ENCODE data around the gene CFAP61. TPM values are rescaled to one million over a fixed set of nuclear protein-coding genes. Genes with fewer than 3 reads are reported as not detected.

CFAP61 gene
- total and polyA plus RNA-seq, 2 experiments from 2014 or later, result 0.21 TPM; not detected in 1

DNA sequence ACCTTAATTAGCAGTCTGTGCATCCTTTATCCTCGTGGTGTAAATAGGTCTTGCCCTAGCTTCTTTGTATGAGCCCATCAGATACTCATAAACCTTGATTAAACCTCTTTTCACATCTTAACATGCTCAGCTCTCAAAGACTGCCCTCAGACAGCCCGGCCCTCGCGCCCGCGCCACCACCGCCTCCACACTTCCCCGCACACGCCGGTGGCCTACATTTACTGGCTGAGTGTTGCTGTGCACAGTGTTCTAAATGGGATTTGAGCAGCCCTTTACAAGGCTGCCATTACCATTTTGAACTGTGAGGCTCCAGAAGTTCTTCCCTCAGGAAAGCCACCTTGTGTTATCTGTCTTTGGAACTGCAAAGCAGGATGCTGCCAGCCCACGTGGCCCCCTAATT lies 252.6 kb downstream of the CFAP61 start:
- no peaks in the 10 kb centered on the region for H3K9me2 ChIP-seq (ENCODE audit: insufficient read depth)
- H3K4me1 ChIP-seq (ENCODE audit: insufficient read depth), result no peaks in the 10 kb centered on the region
- ATAC-seq (no peak), DNase-seq (ENCODE audit: low spot score) (no peak)
- H3K4me3 ChIP-seq, result no peak overlapping the region
- H4K20me1 ChIP-seq (replicated peaks; ENCODE audit: insufficient read depth), result no peaks in the 10 kb centered on the region
- no peaks in the 10 kb centered on the region for H3F3A ChIP-seq (replicated peaks; ENCODE audit: low read depth)
- Mint-ChIP-seq H3K36me3 (ENCODE audit: low read depth) (no peaks in the 10 kb centered on the region), H3K9me3 (no peaks in the 10 kb centered on the region), H3K27me3 (ENCODE audit: insufficient read depth, low read depth, poor library complexity) (peaks cover 3% of the 10 kb centered on the region), H3K27ac (no peak overlapping the region), H3K4me3 (no peak overlapping the region), H3K4me1 (no peaks in the 10 kb centered on the region)
- H3K4me2 ChIP-seq, result no peak overlapping the region
- no peaks in the 10 kb centered on the region for H3K27me3 ChIP-seq (ENCODE audit: insufficient read depth)
- H3K27ac ChIP-seq (ENCODE audit: low read depth), result no peak overlapping the region
- H3K79me2 ChIP-seq (replicated peaks; ENCODE audit: insufficient read depth), result no peaks in the 10 kb centered on the region
- TF ChIP-seq JUNB (IDR thresholded peaks at IDR 0.05; ENCODE audit: unreplicated experiment) (no peak), POLR2AphosphoS5 (IDR thresholded peaks at IDR 0.05; ENCODE audit: low read depth) (no peak), ZNF331 (CRISPR knock-in tag; IDR thresholded peaks at IDR 0.05; ENCODE audit: low read depth) (no peak), EZH2phosphoT487 (IDR thresholded peaks at IDR 0.05; ENCODE audit: unreplicated experiment) (no peak), NANOG (IDR thresholded peaks at IDR 0.05; ENCODE audit: borderline replicate concordance) (no peak), CREB1 (CRISPR knock-in tag; IDR thresholded peaks at IDR 0.05; ENCODE audit: low read depth) (no peak), STAT1 (IDR thresholded peaks at IDR 0.05; ENCODE audit: unreplicated experiment) (no peak), ZNF114 (CRISPR knock-in tag; IDR thresholded peaks at IDR 0.05) (no peak)
- TF ChIP-seq, protein P1, sequence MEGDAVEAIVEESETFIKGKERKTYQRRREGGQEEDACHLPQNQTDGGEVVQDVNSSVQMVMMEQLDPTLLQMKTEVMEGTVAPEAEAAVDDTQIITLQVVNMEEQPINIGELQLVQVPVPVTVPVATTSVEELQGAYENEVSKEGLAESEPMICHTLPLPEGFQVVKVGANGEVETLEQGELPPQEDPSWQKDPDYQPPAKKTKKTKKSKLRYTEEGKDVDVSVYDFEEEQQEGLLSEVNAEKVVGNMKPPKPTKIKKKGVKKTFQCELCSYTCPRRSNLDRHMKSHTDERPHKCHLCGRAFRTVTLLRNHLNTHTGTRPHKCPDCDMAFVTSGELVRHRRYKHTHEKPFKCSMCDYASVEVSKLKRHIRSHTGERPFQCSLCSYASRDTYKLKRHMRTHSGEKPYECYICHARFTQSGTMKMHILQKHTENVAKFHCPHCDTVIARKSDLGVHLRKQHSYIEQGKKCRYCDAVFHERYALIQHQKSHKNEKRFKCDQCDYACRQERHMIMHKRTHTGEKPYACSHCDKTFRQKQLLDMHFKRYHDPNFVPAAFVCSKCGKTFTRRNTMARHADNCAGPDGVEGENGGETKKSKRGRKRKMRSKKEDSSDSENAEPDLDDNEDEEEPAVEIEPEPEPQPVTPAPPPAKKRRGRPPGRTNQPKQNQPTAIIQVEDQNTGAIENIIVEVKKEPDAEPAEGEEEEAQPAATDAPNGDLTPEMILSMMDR (conservative IDR thresholded peaks at IDR 0.05; ENCODE audit: low read depth in 2 of 2), result no peak
- H3K36me3 ChIP-seq (ENCODE audit: insufficient read depth), result no peaks in the 10 kb centered on the region
- peak overlapping the region; percentile 47 for H2AFZ ChIP-seq

DNA sequence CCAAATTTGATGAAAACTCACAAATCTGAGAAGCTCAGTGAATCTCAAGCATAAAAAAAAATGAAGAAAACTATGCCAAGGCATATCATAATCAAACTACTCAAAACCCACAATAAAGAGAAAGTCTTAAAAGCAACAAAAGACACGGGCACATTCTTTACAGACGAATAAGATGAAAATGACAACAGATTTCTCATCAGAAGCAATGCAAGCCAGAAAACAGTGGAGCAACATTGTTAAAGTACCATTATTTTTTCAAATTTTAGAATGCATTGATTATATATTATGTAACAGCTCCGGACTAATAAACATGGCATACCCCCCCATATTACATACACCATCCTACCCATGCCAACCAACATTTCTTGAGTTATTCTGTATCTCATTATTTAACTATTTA lies 260.2 kb downstream of the CFAP61 start:
- no peak overlapping the region for H2AFZ ChIP-seq
- no peaks in the 10 kb centered on the region for H3K9me2 ChIP-seq (ENCODE audit: insufficient read depth)
- Mint-ChIP-seq H3K4me3 (no peak overlapping the region), H3K9me3 (peaks cover 13% of the 10 kb centered on the region; the same call in 2 of the 3 replicates), H3K27me3 (ENCODE audit: insufficient read depth, low read depth, poor library complexity) (no peaks in the 10 kb centered on the region), H3K4me1 (no peaks in the 10 kb centered on the region), H3K27ac (no peak overlapping the region), H3K36me3 (ENCODE audit: low read depth) (peaks cover 4% of the 10 kb centered on the region; the same call in 1 of the 3 replicates)
- H3K4me3 ChIP-seq, result no peak overlapping the region
- DNase-seq (ENCODE audit: low spot score) (no peak), ATAC-seq (no peak)
- no peak overlapping the region for H3K27ac ChIP-seq (ENCODE audit: low read depth)
- 0 out of 2 replicates have a peak, but pooled peaks cover 4% of the 10 kb centered on the region for H3K36me3 ChIP-seq (ENCODE audit: insufficient read depth)
- H4K20me1 ChIP-seq (replicated peaks; ENCODE audit: insufficient read depth), result no peaks in the 10 kb centered on the region
- no peak overlapping the region for H3K4me2 ChIP-seq
- H3K4me1 ChIP-seq (ENCODE audit: insufficient read depth), result no peaks in the 10 kb centered on the region
- H3K27me3 ChIP-seq (ENCODE audit: insufficient read depth), result no peaks in the 10 kb centered on the region
- H3F3A ChIP-seq (replicated peaks; ENCODE audit: low read depth), result no peaks in the 10 kb centered on the region
- no peaks in the 10 kb centered on the region for H3K79me2 ChIP-seq (replicated peaks; ENCODE audit: insufficient read depth)
- TF ChIP-seq, protein P1 (conservative IDR thresholded peaks at IDR 0.05; ENCODE audit: low read depth in 2 of 2), result no peak
- no peak for TF ChIP-seq CREB1 (CRISPR knock-in tag; IDR thresholded peaks at IDR 0.05; ENCODE audit: low read depth)
- no peak for TF ChIP-seq EZH2 (IDR thresholded peaks at IDR 0.05; ENCODE audit: low read depth, unreplicated experiment)
- no peak for TF ChIP-seq JUNB (IDR thresholded peaks at IDR 0.05; ENCODE audit: unreplicated experiment)
- TF ChIP-seq, protein P2, sequence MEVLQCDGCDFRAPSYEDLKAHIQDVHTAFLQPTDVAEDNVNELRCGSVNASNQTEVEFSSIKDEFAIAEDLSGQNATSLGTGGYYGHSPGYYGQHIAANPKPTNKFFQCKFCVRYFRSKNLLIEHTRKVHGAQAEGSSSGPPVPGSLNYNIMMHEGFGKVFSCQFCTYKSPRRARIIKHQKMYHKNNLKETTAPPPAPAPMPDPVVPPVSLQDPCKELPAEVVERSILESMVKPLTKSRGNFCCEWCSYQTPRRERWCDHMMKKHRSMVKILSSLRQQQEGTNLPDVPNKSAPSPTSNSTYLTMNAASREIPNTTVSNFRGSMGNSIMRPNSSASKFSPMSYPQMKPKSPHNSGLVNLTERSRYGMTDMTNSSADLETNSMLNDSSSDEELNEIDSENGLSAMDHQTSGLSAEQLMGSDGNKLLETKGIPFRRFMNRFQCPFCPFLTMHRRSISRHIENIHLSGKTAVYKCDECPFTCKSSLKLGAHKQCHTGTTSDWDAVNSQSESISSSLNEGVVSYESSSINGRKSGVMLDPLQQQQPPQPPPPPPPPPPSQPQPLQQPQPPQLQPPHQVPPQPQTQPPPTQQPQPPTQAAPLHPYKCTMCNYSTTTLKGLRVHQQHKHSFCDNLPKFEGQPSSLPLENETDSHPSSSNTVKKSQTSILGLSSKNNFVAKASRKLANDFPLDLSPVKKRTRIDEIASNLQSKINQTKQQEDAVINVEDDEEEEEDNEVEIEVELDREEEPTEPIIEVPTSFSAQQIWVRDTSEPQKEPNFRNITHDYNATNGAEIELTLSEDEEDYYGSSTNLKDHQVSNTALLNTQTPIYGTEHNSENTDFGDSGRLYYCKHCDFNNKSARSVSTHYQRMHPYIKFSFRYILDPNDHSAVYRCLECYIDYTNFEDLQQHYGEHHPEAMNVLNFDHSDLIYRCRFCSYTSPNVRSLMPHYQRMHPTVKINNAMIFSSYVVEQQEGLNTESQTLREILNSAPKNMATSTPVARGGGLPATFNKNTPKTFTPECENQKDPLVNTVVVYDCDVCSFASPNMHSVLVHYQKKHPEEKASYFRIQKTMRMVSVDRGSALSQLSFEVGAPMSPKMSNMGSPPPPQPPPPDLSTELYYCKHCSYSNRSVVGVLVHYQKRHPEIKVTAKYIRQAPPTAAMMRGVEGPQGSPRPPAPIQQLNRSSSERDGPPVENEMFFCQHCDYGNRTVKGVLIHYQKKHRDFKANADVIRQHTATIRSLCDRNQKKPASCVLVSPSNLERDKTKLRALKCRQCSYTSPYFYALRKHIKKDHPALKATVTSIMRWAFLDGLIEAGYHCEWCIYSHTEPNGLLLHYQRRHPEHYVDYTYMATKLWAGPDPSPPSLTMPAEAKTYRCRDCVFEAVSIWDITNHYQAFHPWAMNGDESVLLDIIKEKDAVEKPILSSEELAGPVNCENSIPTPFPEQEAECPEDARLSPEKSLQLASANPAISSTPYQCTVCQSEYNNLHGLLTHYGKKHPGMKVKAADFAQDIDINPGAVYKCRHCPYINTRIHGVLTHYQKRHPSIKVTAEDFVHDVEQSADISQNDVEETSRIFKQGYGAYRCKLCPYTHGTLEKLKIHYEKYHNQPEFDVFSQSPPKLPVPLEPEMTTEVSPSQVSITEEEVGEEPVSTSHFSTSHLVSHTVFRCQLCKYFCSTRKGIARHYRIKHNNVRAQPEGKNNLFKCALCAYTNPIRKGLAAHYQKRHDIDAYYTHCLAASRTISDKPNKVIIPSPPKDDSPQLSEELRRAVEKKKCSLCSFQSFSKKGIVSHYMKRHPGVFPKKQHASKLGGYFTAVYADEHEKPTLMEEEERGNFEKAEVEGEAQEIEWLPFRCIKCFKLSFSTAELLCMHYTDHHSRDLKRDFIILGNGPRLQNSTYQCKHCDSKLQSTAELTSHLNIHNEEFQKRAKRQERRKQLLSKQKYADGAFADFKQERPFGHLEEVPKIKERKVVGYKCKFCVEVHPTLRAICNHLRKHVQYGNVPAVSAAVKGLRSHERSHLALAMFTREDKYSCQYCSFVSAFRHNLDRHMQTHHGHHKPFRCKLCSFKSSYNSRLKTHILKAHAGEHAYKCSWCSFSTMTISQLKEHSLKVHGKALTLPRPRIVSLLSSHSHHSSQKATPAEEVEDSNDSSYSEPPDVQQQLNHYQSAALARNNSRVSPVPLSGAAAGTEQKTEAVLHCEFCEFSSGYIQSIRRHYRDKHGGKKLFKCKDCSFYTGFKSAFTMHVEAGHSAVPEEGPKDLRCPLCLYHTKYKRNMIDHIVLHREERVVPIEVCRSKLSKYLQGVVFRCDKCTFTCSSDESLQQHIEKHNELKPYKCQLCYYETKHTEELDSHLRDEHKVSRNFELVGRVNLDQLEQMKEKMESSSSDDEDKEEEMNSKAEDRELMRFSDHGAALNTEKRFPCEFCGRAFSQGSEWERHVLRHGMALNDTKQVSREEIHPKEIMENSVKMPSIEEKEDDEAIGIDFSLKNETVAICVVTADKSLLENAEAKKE (CRISPR knock-in tag; IDR thresholded peaks at IDR 0.05), result no peak
- no peak for TF ChIP-seq POLR2AphosphoS5 (IDR thresholded peaks at IDR 0.05; ENCODE audit: low read depth)
- TF ChIP-seq ZNF331 (CRISPR knock-in tag; IDR thresholded peaks at IDR 0.05; ENCODE audit: low read depth), result no peak

Data from GM23338 (cell line).